Endodermal cell (in vitro differentiated cells): ENCODE data around the gene CELF2. TPM values are rescaled to one million over a fixed set of nuclear protein-coding genes. Genes with fewer than 3 reads are reported as not detected.

Source experiments
- DNase-seq: peaks from one replicate; pipeline ENCODE4 v3.0.0-alpha.2; 2017
- H3K27ac ChIP-seq: 2 replicates; pipeline ENCODE4 v1.5.1; 2013; ENCODE audit warnings: mild to moderate bottlenecking, low read depth, low read length, moderate library complexity
- H3K27me3 ChIP-seq: 2 replicates; pipeline ENCODE4 v1.6.1; 2013; ENCODE audit warnings: mild to moderate bottlenecking, low read length, moderate library complexity; ENCODE audit not compliant: insufficient read depth, control insufficient read depth, poor library complexity, severe bottlenecking
- H3K36me3 ChIP-seq: 2 replicates; pipeline ENCODE4 v1.7.0; 2013; ENCODE audit warnings: mild to moderate bottlenecking, low read length, moderate library complexity; ENCODE audit not compliant: control insufficient read depth, insufficient read depth
- H3K4me1 ChIP-seq: one replicate; pipeline ENCODE4 v1.7.0; 2013; ENCODE audit warnings: low read length; ENCODE audit not compliant: control insufficient read depth, insufficient read depth
- H3K4me3 ChIP-seq: 2 replicates; pipeline ENCODE4 v1.5.1; 2013; ENCODE audit warnings: mild to moderate bottlenecking, low read length, moderate library complexity
- H3K9ac ChIP-seq: 2 replicates; pipeline ENCODE4 v1.6.1; 2013; ENCODE audit warnings: mild to moderate bottlenecking, low read length, moderate library complexity; ENCODE audit not compliant: poor library complexity, severe bottlenecking; ENCODE audit errors: extremely low read depth
- H3K9me3 ChIP-seq: 2 replicates; pipeline ENCODE4 v1.6.1; 2013; ENCODE audit warnings: mild to moderate bottlenecking, low read length, moderate library complexity; ENCODE audit not compliant: control insufficient read depth
- H3K27ac Mint-ChIP-seq: 2 replicates; pipeline ENCODE4 v1.8.0; 2020; ENCODE audit warnings: mixed read lengths
- H3K27me3 Mint-ChIP-seq: 2 replicates; pipeline ENCODE4 v1.8.0; 2021; ENCODE audit warnings: mild to moderate bottlenecking, mixed read lengths; ENCODE audit not compliant: insufficient read depth
- H3K36me3 Mint-ChIP-seq: 2 replicates; pipeline ENCODE4 v1.8.0; 2020; ENCODE audit warnings: low read depth, mixed read lengths
- H3K4me1 Mint-ChIP-seq: 2 replicates; pipeline ENCODE4 v1.8.0; 2020; ENCODE audit warnings: mixed read lengths
- H3K4me3 Mint-ChIP-seq: 2 replicates; pipeline ENCODE4 v1.8.0; 2020; ENCODE audit warnings: mild to moderate bottlenecking, moderate library complexity, mixed read lengths
- H3K9me3 Mint-ChIP-seq: 2 replicates; pipeline ENCODE4 v1.8.0; 2020; ENCODE audit warnings: mild to moderate bottlenecking, mixed read lengths
- CTCF ChIP-seq: fragments of 200-600 bp; sonication (generic); conservative IDR thresholded peaks from 2 replicates; pipeline ENCODE4 v1.5.0; 2021; ENCODE audit warnings: antibody characterized with exemption, mild to moderate bottlenecking
- WGBS, 2 experiments: methylation state at CpG; one replicate each; pipeline versions ENCODE4 v1.1.5 to v1.1.7; 2013; ENCODE audit warnings: missing lambda C conversion rate in 2 of 2, mixed read lengths in 1 of 2; ENCODE audit not compliant: insufficient coverage in 1 of 2, insufficient read length in 1 of 2; 5-methylcytosine and 5-hydroxymethylcytosine counted together
- total RNA-seq, 2 donors: library from RNA; stranded (reverse); fragmentation: NEBNext Ultra II Directional in 1 of 2; extraction: Animal tissue kit (Norgen Biotek cat#: 25700) in 1 of 2; gene quantifications; 2 replicates in 1 of 2; 3 replicates in 1 of 2; pipeline ENCODE4 v1.2.1, GENCODE V29; 2021

The CELF2 gene
- total RNA-seq, 2 donors from 2014 or later: 79.9 to 96.1 TPM

- Histone ChIP-seq H3K27ac (no peak overlapping the region), H3K4me3 (no peak overlapping the region), H3K4me1 (no peaks in the 10 kb centered on the region), H3K9ac (no peak overlapping the region), H3K27me3 (no peaks in the 10 kb centered on the region), H3K9me3 (no peaks in the 10 kb centered on the region), H3K36me3 (peaks cover 96% of the 10 kb centered on the region)
- Mint-ChIP-seq H3K4me3 (no peak overlapping the region), H3K27ac (no peak overlapping the region), H3K27me3 (no peaks in the 10 kb centered on the region), H3K4me1 (no peaks in the 10 kb centered on the region), H3K36me3 (peaks cover 92% of the 10 kb centered on the region), H3K9me3 (no peaks in the 10 kb centered on the region)
- DNase-seq: no peak
- WGBS, 2 experiments: 86% methylated on average over 11 of the region's 11 CpGs
- TF ChIP-seq CTCF: no peak
These were observed 302.4 kb downstream of the CELF2 start for GRCh38 chr10:11319990-11320602.

GRCh38 chr10:11320809-11321520, 303.3 kb downstream of the CELF2 start:
- peaks cover 93% of the 10 kb centered on the region for H3K36me3 ChIP-seq
- Mint-ChIP-seq H3K4me1 (no peaks in the 10 kb centered on the region), H3K27me3 (no peaks in the 10 kb centered on the region), H3K9me3 (no peaks in the 10 kb centered on the region), H3K27ac (no peak overlapping the region), H3K4me3 (no peak overlapping the region), H3K36me3 (peaks cover 93% of the 10 kb centered on the region)
- H3K4me1 ChIP-seq: no peaks in the 10 kb centered on the region
- H3K9ac ChIP-seq: no peak overlapping the region
- no peaks in the 10 kb centered on the region for H3K9me3 ChIP-seq
- no peak overlapping the region for H3K4me3 ChIP-seq
- no peaks in the 10 kb centered on the region for H3K27me3 ChIP-seq
- no peak for DNase-seq
- no peak overlapping the region for H3K27ac ChIP-seq
- WGBS, 2 experiments: 94 to 96% methylated on average over 16 to 17 of the region's 17 CpGs
- TF ChIP-seq CTCF: no peak

- no peak overlapping the region for H3K9ac ChIP-seq
- no peak for TF ChIP-seq CTCF
- H3K9me3 ChIP-seq: no peaks in the 10 kb centered on the region
- H3K36me3 ChIP-seq: peaks cover 92% of the 10 kb centered on the region
- no peak overlapping the region for H3K27ac ChIP-seq
- no peaks in the 10 kb centered on the region for H3K4me1 Mint-ChIP-seq
- no peak for DNase-seq
- H3K27me3 Mint-ChIP-seq: no peaks in the 10 kb centered on the region
- no peak overlapping the region for H3K4me3 Mint-ChIP-seq
- H3K4me3 ChIP-seq: no peak overlapping the region
- WGBS, 2 experiments: 91 to 95% methylated on average over 1 of the region's 1 CpG
- no peaks in the 10 kb centered on the region for H3K27me3 ChIP-seq
- peaks cover 90% of the 10 kb centered on the region for H3K36me3 Mint-ChIP-seq
- H3K9me3 Mint-ChIP-seq: no peaks in the 10 kb centered on the region
- H3K4me1 ChIP-seq: no peaks in the 10 kb centered on the region
- no peak overlapping the region for H3K27ac Mint-ChIP-seq
These were observed 305.0 kb downstream of the CELF2 start for GRCh38 chr10:11322698-11323097.
